GM18502 (cell line): ENCODE data around the gene OTUD1.
"Not testable (repeated sequence)": the region's sequence is repeated elsewhere in the genome, so short reads cannot be mapped to it uniquely, and the experiment has no call there.

Experiments used
- ATAC-seq: cut with Tn5 transposase; IDR thresholded peaks from one replicate; pipeline ENCODE4 v1.9.1; 2021; ENCODE audit warnings: mild to moderate bottlenecking; ENCODE audit not compliant: unreplicated experiment, poor library complexity

OTUD1 gene, protein sequence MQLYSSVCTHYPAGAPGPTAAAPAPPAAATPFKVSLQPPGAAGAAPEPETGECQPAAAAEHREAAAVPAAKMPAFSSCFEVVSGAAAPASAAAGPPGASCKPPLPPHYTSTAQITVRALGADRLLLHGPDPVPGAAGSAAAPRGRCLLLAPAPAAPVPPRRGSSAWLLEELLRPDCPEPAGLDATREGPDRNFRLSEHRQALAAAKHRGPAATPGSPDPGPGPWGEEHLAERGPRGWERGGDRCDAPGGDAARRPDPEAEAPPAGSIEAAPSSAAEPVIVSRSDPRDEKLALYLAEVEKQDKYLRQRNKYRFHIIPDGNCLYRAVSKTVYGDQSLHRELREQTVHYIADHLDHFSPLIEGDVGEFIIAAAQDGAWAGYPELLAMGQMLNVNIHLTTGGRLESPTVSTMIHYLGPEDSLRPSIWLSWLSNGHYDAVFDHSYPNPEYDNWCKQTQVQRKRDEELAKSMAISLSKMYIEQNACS

DNA sequence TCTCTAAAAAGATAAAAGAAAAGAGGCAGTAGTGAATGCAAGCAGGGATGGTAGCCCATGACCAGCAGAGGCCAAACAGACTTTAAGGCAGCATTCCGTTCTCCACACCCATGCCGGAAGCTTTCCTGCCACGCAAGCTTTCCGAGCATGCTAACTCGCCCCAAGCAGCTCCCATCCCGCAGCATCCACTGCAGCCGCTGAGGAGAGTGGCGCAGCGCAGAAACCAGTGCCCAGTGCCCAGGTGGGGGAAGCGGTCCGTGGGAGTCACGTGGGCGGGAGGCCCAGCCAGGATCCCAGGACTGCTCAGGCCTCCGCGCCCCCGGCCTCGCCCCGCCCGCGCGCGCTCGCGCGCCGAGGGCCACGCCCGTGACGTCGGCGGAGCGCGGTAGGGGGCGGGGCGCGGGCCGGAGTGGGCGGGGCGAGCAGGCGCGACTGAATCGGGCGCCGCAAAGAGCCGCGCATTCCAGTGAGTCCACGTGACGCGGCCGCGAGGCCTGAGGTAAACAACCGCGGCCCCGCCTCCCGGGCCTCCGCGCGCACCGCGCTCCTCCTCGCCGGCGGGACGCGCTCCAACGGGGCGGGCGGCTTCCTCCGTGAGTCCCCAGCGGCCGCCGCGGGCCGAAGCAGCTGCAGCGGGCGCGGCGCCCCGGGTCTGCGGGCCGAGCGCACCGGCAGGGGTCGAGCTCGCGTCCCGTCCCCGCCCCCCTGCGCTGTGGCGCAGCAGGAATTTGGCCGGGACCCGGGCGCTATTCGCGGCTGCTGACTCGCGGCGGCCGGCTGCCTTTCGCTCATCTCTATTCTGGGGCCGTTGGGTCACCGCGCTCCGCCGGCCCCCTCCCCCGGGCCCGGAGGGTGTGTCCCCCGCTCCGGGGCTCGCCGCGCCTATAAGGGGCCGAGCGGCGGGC lies at the start of gene OTUD1:
Gene OTUD1 (plus strand): TSS at position 529 of the 905 bp plus-strand sequence. CDS start 383 bp downstream, outside the sequence.
- peak; percentile 82 for ATAC-seq

DNA sequence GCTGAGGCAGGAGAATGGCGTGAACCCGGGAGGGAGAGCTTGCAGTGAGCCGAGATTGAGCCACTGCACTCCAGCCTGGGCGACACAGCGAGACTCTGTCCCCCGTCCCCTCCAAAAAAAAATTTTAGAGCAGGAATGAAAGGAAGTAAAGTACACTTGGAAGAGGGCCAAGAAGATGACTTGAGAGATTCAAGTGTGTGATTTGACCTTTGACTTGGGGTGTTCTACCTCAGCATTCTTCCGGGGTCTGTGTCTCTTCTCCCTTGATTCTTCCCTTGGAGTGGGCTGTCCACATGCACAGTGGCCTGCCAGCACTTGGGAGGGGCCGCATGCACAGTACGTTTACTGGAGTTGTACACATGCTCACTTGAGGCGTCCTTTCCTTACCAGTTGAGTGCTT lies 48.5 kb upstream of the OTUD1 start:
- not testable (repeated sequence) for ATAC-seq

DNA sequence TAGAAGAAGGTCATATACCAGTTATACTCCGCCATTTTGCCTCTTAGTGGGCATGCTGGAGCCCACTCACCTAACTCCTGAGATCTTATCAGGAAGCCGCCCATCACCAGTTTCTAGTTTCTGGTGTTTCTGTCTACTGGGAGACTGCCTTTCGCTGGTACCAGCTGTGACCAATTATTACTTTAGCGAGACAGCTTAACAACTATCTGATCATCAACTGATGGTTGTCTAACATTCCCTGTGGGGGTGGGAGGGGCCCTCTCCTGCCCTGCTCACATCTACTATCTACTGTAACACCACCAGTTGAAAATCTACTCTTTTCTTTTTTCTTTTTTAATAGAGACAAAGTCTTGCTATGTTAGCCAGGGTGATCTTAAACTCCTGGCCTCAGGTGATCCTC lies 48.1 kb upstream of the OTUD1 start:
- no peak for ATAC-seq

DNA sequence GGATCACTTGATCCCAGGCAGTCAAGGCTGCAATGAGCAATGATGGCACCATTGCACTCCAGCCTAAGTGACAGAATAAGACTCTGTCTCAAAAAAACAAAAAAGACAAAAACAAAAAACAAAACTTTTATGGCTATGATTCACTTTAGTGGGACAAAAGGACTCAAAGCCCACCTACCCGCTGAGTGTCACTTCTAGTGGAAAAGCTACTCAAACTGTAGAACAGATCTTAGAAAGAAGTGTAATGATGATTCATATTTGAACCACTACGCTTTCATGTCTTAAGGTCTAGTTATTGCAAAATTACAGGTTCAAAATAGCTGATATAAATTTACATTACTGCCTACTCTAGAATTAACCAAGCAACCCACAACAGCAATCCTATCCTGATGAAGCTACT lies 47.1 kb upstream of the OTUD1 start:
- no peak for ATAC-seq

DNA sequence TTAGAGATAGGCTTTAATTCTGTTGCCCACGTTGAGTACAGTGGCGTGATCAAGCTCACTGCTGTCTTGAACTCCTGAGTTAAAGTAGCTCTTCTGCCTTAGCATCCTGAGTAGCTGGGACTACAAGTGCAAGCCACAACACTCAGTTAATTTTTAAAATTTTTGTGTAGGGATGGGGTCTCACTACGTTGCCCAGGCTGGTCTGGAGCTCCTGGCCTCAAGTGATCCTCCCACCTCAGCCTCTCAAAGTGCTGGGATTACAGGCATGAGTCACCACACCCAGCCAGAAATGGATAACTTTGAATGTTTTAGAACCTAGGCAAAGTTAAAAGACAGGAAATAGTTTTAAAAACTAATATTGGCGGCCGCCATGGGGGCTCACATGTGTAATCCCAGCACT lies 43.9 kb upstream of the OTUD1 start:
- ATAC-seq: no peak

DNA sequence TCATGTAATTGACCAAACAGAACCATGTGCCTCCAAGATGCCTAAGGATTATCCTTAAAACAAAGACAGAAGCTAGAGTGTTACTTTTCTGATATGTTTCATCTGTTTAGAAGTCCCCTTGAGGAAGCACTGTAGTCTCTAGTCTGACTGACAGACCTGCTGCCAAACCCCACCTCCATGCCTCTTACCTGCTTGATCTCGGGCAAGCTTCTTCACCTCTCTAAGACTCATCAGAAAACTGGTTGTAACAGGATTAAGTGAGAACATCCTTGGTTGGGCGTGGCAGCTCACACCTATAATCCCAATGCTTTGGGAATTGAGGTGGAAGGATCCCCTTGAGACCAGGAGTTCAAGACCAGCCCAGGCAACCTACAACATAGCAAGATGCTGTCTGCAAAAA lies 42.2 kb upstream of the OTUD1 start:
- ATAC-seq: no peak

DNA sequence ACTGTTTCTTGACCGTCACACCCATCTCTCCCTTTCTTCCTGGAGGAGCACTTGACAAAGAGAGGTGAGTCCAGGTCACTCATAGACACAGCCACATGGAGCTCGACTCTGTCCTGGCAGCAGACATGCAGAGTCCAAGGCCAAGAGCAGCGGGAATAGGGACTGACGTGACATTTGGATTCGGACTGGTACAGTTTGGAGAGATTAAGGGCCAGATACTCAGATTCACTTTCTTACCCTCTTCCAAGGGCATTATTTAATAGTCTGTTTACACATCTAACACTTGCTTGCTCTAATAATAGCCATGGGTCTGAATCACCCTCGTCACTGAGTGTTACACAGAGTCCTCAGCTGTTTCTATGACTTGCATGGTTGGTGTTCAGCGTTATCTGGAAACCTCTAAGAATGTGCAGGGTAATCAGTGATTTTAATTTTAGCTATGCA lies 39.2 kb upstream of the OTUD1 start:
- no peak for ATAC-seq

DNA sequence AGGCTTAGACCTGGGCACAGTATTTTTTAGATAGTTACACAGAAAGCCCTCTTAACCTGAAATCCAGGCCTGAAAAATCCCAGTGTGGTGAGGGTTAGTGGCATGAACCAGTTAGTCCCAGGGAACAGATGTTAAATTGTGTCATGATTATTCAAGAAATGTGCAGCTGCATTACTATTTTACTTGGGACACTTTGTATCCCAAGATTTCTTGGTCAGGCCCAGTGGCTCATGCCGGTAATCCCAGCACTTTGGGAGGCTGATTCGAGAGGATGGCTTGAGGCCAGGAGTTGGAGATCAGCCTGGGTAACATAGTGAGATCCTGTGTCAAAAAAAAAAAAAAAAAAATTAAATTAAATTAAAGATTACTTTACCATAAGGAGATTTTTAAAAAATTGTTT lies 36.0 kb upstream of the OTUD1 start:
- ATAC-seq: no peak

DNA sequence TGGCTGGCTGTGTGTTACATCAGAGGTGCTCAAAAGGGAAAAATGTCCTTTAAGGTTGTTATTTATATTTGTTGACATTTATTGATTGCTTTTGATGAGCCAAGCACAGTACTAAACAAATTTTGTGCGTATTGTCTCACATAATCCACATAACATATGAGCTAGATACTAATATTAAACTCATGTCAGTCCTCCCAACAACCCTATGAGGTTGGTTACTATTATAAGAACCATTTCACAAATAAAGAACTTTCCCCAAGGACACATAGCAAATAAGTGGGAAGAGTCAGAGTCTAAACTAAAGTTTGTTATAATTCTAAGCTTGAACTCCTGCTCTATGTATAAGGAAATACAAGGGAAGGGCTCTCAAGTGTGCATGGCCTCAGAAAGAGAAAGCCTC lies 35.6 kb upstream of the OTUD1 start:
- no peak for ATAC-seq

DNA sequence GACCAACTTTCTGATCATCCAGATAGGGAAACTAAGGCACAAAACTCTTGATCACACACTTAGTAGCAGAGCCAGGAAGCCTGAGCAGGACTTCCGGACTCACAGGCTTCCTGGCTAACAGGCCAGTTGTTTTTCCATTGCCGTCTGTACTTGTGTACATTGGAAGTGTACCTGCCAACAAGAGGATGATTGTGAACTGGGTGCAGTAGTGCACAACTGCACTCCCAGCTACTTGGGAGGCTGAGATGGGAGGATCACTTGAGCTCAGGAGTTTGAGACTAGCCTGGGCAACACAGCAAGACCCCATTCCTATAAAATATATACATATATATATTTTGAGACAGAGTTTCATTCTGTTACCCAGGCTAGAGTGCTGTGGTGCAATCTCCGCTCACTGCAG lies 35.2 kb upstream of the OTUD1 start:
- ATAC-seq: no peak

DNA sequence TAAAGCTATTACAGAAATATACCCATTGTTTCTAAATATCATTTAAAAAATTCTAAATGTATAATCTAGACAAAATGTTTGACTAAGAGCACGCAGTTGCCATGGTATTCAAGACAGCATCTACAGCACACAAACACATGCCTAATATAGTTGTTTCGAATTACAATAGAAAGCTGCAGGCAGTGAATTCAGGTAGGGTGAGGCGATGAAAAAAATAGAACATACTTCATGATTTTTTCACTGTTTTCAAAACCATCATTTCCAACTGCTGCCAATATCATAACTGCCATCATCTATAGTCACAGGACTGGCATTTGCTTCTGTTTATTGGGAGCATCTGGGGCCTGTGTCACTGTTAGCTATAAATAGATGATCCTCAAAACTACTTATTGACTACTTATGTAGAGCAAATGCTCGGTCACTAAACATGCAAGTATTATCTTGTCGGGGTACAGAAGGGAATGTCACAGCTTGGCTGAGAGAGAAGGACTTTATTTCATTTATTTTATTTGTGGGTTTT lies 34.4 kb upstream of the OTUD1 start:
- ATAC-seq: no peak

DNA sequence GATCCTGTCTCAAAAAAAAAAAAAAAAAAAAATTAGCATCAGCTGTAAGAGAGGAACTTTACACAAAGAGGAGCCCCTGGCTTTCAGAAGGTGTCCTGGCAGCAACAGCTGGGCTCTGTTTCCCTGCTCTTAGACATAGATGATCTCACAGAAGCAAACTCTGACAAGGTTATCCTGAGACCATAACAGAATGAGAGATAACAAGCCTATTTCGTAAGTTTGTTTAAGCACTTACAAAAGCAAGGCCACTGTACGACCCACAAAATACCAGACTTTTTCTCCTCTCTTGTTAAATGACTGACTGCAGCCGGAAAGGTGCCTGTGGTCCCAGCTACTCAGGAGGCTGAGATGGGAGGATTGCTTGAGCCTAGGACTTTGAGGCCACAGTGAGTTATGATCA lies 33.3 kb upstream of the OTUD1 start:
- no peak for ATAC-seq

DNA sequence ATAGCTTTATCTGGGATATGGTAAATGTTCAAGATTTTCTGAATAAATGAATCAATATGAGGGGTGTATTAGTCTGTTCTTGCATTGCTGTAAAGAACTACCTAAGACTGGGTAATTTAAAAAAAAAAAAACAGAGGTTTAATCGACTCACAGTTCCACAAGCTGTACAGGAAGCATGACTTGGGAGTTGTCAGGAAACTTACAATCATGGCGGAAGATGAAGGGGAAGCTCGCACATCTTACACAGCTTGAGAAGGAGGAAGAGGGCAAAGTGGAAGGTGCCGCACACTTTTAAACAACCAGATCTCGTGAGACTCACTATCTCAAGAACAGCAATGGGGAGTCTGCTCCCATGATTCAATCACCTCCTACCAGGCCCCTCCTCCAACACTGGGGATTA lies 32.5 kb upstream of the OTUD1 start:
- no peak for ATAC-seq

DNA sequence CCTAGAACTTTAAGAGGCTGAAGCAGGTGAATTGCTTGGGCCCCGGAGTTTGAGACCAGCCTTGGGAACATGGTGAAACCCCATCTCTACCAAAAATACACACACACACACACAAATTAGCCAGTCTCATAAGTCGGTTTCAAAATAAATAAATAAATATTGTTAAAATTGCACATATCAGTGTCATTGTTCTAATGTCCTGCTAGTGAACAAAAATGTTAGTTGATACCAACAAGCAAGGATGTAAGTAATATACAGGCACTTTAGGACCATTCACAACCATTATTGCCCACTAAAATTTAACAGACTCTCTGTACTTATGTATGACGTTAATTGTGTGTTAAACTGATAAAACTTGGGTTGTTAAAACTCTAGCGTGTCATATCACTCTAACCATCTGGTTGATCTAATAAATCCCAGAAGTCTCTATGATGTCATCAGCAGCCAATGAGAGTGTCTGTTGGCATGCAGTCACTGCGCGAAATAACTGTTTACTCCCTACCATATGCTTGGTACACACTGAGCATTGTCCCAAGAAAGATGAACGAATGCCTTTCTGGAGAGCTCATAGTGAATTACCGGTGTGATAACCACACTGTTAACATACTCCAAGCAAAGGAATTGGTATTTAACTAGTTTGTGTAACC lies 30.4 kb upstream of the OTUD1 start:
- no peak for ATAC-seq

DNA sequence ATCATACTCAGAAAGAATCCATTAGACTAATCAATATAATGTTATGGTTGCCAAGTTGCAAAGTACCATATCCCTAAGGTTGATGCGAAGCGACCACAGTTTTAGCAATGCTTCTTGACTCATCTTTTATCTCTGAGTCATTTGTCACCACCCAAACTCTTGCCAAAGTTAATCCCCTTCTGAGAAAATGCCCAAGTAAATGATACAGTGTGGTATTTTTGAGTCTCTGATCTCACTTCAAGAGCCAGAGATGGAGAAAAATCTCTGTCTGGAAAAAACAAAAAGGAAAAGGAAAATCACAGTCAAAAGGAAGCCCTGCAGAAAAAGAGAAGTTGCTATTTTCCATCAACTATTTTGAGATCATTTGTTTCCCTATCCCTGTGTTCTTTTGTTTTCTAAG lies 26.7 kb upstream of the OTUD1 start:
- peak; percentile 42 for ATAC-seq

DNA sequence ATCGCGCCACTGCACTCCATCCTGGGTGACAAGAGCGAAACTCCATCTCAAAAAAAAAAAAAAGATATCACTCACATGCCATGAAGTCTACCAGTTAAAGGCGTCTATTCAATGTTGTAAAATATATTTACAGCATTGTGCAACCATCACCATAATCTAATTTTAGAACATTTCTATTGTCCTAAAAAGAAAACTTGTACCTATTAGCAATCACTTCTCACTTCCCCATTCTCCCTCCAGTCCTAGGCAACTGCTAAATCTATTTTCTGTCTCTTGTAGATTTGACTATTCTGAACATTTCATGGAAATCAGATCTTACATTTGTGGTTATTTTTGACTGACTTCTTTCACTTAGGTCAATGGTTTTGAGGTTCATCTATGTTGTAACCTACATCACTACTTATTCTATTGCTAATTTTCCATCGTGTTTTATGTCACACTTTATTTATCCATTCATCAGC lies 25.2 kb upstream of the OTUD1 start:
- peak; percentile 96 for ATAC-seq

DNA sequence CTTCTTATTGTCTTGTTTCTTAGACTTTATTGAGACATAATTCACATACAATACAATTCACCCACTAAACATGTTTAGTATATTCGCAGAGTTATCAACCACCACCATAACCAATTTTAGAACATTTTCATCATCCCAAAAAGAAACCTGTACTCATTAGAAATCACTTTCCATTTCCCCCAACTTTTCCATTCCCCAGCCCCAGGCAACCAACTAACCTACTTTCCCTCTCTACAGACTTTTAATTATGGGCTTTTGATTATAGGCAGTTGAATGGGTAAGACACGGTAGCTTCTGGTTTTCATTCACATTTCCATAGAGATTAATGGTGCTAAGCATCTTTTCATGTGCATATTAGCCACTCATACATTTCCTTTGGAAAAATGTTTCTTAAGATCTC lies 24.2 kb upstream of the OTUD1 start:
- ATAC-seq: no peak

DNA sequence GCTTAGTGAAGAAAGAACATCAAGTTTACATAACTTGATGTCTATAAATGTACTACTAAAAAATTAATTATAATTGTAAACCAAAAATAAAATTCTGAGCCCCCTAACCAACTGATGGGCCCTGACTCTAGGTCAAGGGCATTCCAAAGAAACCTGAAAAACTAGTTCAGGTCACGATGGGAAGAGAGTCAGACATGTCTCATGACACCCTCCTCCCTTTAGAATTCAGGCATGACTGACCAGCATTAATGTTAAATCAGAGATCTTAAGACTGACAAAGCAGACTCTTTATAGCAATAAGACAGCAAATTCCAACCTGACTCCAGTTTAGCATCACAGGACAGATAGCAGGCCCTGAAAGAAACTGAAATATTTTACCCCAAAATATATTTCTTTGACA lies 21.6 kb upstream of the OTUD1 start:
- ATAC-seq: no peak

DNA sequence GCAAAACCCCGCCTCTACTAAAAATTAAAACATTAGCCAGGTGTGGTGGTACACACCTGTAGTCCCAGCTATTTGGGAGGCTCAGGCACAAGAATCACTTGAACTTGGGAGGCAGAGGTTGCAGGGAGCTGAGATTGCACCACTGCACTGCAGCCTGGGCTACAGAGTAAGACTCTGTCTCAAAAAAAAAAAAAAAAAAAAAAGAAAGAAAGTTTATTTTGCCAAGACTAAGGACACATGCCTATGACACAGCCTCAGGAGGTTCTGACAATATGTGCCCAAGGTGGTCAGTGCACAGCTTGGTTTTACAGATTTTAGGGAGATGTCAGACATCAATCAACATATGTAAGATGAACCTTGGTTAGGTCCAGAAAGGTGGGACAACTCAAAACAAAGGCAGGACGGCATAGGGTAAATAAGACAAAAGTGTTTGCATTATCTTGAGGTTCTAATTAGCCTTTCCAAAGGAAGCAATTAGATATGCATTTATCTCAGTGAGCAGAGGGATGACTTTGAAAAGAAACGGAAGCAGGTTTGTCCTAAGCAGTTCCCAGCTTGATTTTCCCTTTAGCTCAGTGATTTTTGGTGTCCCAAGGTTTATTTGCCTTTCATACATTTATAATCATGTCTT lies 20.7 kb upstream of the OTUD1 start:
- ATAC-seq: no peak

DNA sequence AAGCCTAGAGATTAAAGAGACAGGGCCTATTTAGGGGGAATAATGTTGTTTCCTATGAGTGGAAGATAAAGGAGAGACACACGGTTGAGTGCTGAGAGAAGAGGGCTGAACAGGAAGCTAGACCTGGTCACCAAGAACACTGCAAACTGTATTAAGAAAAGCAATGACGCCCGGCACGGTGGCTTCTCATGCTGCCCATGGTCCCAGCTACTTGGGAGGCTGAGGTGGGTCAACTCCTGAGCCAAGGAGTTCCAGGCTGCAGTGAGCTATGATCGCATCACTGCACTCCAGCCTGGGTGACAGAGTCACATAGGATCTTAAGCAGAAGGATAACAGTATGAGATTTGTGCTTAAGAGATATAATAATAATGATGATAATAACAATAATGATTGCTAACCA lies 19.7 kb upstream of the OTUD1 start:
- ATAC-seq: no peak
